ENCODE measurements around the gene STK32C.
"Not testable (repeated sequence)": the region's sequence is repeated elsewhere in the genome, so short reads cannot be mapped to it uniquely, and the experiment has no call there.

The STK32C gene

GRCh38 chr10:132307823-132308586, at the start of gene STK32C:
Gene STK32C (minus strand): TSS chr10:132307950. CDS start chr10:132307833, 117 bp downstream.
- Histone ChIP-seq H3K4me3 (peak within 1 kb of the TSS; percentile 60), H3K36me3 (replicated peaks) (no peaks in the 10 kb centered on the region), H3K27me3 (ENCODE audit: low read depth) (no peaks in the 10 kb centered on the region), H3K4me1 (peaks cover 10% of the 10 kb centered on the region), H3K9me3 (peaks cover 3% of the 10 kb centered on the region; the same call in 1 of the 2 replicates)
- in situ Hi-C loops (cut with MboI; ENCODE audit: low sequenced_read_pairs) = no loop called here
- DNase-seq (ENCODE audit: low spot score in 2 of 2) = peak; percentile 80 to 93

GRCh38 chr10:132356621-132357195, 49.0 kb upstream of the STK32C start:
- Histone ChIP-seq H3K9me3 (no peaks in the 10 kb centered on the region), H3K4me3 (no peak overlapping the region), H3K4me1 (no peaks in the 10 kb centered on the region), H3K27me3 (ENCODE audit: low read depth) (no peaks in the 10 kb centered on the region), H3K36me3 (replicated peaks) (no peaks in the 10 kb centered on the region)
- DNase-seq (ENCODE audit: low spot score in 2 of 2) = no peak
- in situ Hi-C loops (cut with MboI; ENCODE audit: low sequenced_read_pairs) = no loop called here

GRCh38 chr10:132355754-132356153, 48.0 kb upstream of the STK32C start:
- H3K36me3 ChIP-seq (replicated peaks) = no peaks in the 10 kb centered on the region
- in situ Hi-C loops (cut with MboI; ENCODE audit: low sequenced_read_pairs) = no loop called here
- DNase-seq (ENCODE audit: low spot score in 2 of 2) = no peak
- H3K4me1 ChIP-seq = no peaks in the 10 kb centered on the region
- H3K4me3 ChIP-seq = no peak overlapping the region
- no peaks in the 10 kb centered on the region for H3K27me3 ChIP-seq (ENCODE audit: low read depth)
- H3K9me3 ChIP-seq = no peaks in the 10 kb centered on the region

GRCh38 chr10:132355297-132355696, 47.5 kb upstream of the STK32C start:
- Histone ChIP-seq H3K36me3 (replicated peaks) (no peaks in the 10 kb centered on the region), H3K9me3 (no peaks in the 10 kb centered on the region), H3K4me1 (no peaks in the 10 kb centered on the region), H3K27me3 (ENCODE audit: low read depth) (no peaks in the 10 kb centered on the region), H3K4me3 (no peak overlapping the region)
- in situ Hi-C loops (cut with MboI; ENCODE audit: low sequenced_read_pairs) = no loop called here
- DNase-seq (ENCODE audit: low spot score in 2 of 2) = no peak

GRCh38 chr10:132354356-132355094, 46.8 kb upstream of the STK32C start:
- no peaks in the 10 kb centered on the region for H3K4me1 ChIP-seq
- in situ Hi-C loops (cut with MboI; ENCODE audit: low sequenced_read_pairs) = loop anchor here (5.0 kb wide), 1 partner anchor 132 kb away; no protein-coding TSS in a partner anchor
- no peaks in the 10 kb centered on the region for H3K36me3 ChIP-seq (replicated peaks)
- no peak for DNase-seq (ENCODE audit: low spot score in 2 of 2)
- no peaks in the 10 kb centered on the region for H3K27me3 ChIP-seq (ENCODE audit: low read depth)
- H3K9me3 ChIP-seq = no peaks in the 10 kb centered on the region
- H3K4me3 ChIP-seq = no peak overlapping the region

- Histone ChIP-seq H3K36me3 (replicated peaks) (no peaks in the 10 kb centered on the region), H3K27me3 (ENCODE audit: low read depth) (no peaks in the 10 kb centered on the region), H3K9me3 (no peaks in the 10 kb centered on the region), H3K4me3 (no peak overlapping the region), H3K4me1 (no peaks in the 10 kb centered on the region)
- DNase-seq (ENCODE audit: low spot score in 2 of 2) = no peak
- in situ Hi-C loops (cut with MboI; ENCODE audit: low sequenced_read_pairs) = loop anchor here (5.0 kb wide), 1 partner anchor 131 kb away; no protein-coding TSS in a partner anchor
Observed at GRCh38 chr10:132353456-132354355, 46.0 kb upstream of the STK32C start.

- peak; percentile 54 to 93 for DNase-seq (ENCODE audit: low spot score in 2 of 2)
- in situ Hi-C loops (cut with MboI; ENCODE audit: low sequenced_read_pairs) = loop anchor here (5.0 kb wide), 1 partner anchor 130 kb away; no protein-coding TSS in a partner anchor
Observed at GRCh38 chr10:132352462-132353308, 44.9 kb upstream of the STK32C start.

GRCh38 chr10:132351611-132352010, 43.9 kb upstream of the STK32C start:
- Histone ChIP-seq H3K36me3 (replicated peaks) (no peaks in the 10 kb centered on the region), H3K9me3 (no peaks in the 10 kb centered on the region), H3K4me1 (no peaks in the 10 kb centered on the region), H3K4me3 (no peak overlapping the region), H3K27me3 (ENCODE audit: low read depth) (no peaks in the 10 kb centered on the region)
- in situ Hi-C loops (cut with MboI; ENCODE audit: low sequenced_read_pairs) = loop anchor here (5.0 kb wide), 1 partner anchor 129 kb away; no protein-coding TSS in a partner anchor
- DNase-seq (ENCODE audit: low spot score in 2 of 2) = no peak

More at GRCh38 chr10:132352462-132353308, 44.9 kb upstream of the STK32C start:
- H3K9me3 ChIP-seq; H3K4me1 ChIP-seq; H3K27me3 ChIP-seq (ENCODE audit: low read depth); H3K4me3 ChIP-seq; H3K36me3 ChIP-seq (replicated peaks): not testable (repeated sequence)

- no peaks in the 10 kb centered on the region for H3K36me3 ChIP-seq (replicated peaks)
- no peak for DNase-seq (ENCODE audit: low spot score in 2 of 2)
- H3K4me3 ChIP-seq = no peak overlapping the region
- H3K4me1 ChIP-seq = no peaks in the 10 kb centered on the region
- H3K9me3 ChIP-seq = no peaks in the 10 kb centered on the region
- H3K27me3 ChIP-seq (ENCODE audit: low read depth) = no peaks in the 10 kb centered on the region
- in situ Hi-C loops (cut with MboI; ENCODE audit: low sequenced_read_pairs) = loop anchor here (5.0 kb wide), 1 partner anchor 129 kb away; no protein-coding TSS in a partner anchor
Observed at GRCh38 chr10:132350946-132351345, 43.2 kb upstream of the STK32C start.

GRCh38 chr10:132350391-132350790, 42.6 kb upstream of the STK32C start:
- Histone ChIP-seq H3K36me3 (replicated peaks) (no peaks in the 10 kb centered on the region), H3K4me3 (no peak overlapping the region)
- in situ Hi-C loops (cut with MboI; ENCODE audit: low sequenced_read_pairs) = loop anchor here (5.0 kb wide), 1 partner anchor 128 kb away; no protein-coding TSS in a partner anchor

GRCh38 chr10:132349766-132350165, 42.0 kb upstream of the STK32C start:
- DNase-seq (ENCODE audit: low spot score in 2 of 2) = no peak
- in situ Hi-C loops (cut with MboI; ENCODE audit: low sequenced_read_pairs) = loop anchor here (5.0 kb wide), 1 partner anchor 127 kb away; no protein-coding TSS in a partner anchor
- Histone ChIP-seq H3K27me3 (ENCODE audit: low read depth) (no peaks in the 10 kb centered on the region), H3K4me3 (no peak overlapping the region), H3K4me1 (no peaks in the 10 kb centered on the region), H3K9me3 (no peaks in the 10 kb centered on the region), H3K36me3 (replicated peaks) (no peaks in the 10 kb centered on the region)

More at GRCh38 chr10:132350391-132350790, 42.6 kb upstream of the STK32C start:
- H3K9me3 ChIP-seq = no peaks in the 10 kb centered on the region
- no peaks in the 10 kb centered on the region for H3K4me1 ChIP-seq
- no peak for DNase-seq (ENCODE audit: low spot score in 2 of 2)
- no peaks in the 10 kb centered on the region for H3K27me3 ChIP-seq (ENCODE audit: low read depth)

GRCh38 chr10:132347931-132348267, 40.1 kb upstream of the STK32C start:
- no peak for DNase-seq (ENCODE audit: low spot score in 2 of 2)
- Histone ChIP-seq H3K36me3 (replicated peaks) (no peaks in the 10 kb centered on the region), H3K9me3 (no peaks in the 10 kb centered on the region), H3K4me3 (no peak overlapping the region), H3K4me1 (no peaks in the 10 kb centered on the region), H3K27me3 (ENCODE audit: low read depth) (no peaks in the 10 kb centered on the region)
- in situ Hi-C loops (cut with MboI; ENCODE audit: low sequenced_read_pairs) = no loop called here

All from HAP-1 (cell line).